Heart left ventricle (tissue), 16 donors: ENCODE data around the gene HBG2. TPM values are rescaled to one million over a fixed set of nuclear protein-coding genes. Genes with fewer than 3 reads are reported as not detected.
"Not testable (repeated sequence)": the region's sequence is repeated elsewhere in the genome, so short reads cannot be mapped to it uniquely, and the experiment has no call there.

Experiments used
- ATAC-seq, 4 donors: fragments of 200-7000 bp; cut with Tn5 transposase; one replicate each; pipeline ENCODE4 v1.9.1; 2020 to 2022; ENCODE audit warnings: moderate library complexity in 4 of 4, mild to moderate bottlenecking in 3 of 4, moderate number of reproducible peaks in 1 of 4
- DNase-seq, 5 donors: peaks; one replicate each; pipeline ENCODE4 v3.0.0-alpha.2; 2020
- H3K27ac ChIP-seq, 12 donors: fragments of 200-600 bp; sonication (generic) in 4 of 12; one replicate each; pipeline versions ENCODE4 v1.5.0 to v1.8.0; 2016 to 2022; ENCODE audit warnings: mild to moderate bottlenecking in 2 of 12
- H3K27me3 ChIP-seq, 9 donors: fragments of 200-600 bp; sonication (generic) in 2 of 9; one replicate each; pipeline versions ENCODE4 v1.5.1 to v1.8.0; 2016 to 2022; ENCODE audit warnings: mild to moderate bottlenecking in 3 of 9
- H3K36me3 ChIP-seq, 9 donors: fragments of 200-600 bp; sonication (generic) in 2 of 9; one replicate each; pipeline versions ENCODE4 v1.5.0 to v1.8.0; 2018 to 2022; ENCODE audit warnings: mild to moderate bottlenecking in 2 of 9
- H3K4me1 ChIP-seq, 12 donors: fragments of 200-600 bp; sonication (generic) in 4 of 12; one replicate each; pipeline versions ENCODE4 v1.5.0 to v1.8.0; 2016 to 2022; ENCODE audit warnings: mild to moderate bottlenecking in 3 of 12
- H3K4me3 ChIP-seq, 12 donors: fragments of 200-600 bp; sonication (generic) in 4 of 12; one replicate each; pipeline versions ENCODE4 v1.5.0 to v1.8.0; 2017 to 2022; ENCODE audit warnings: mild to moderate bottlenecking in 9 of 12, moderate library complexity in 4 of 12
- H3K9me3 ChIP-seq, 12 donors: fragments of 200-600 bp; sonication (generic) in 4 of 12; one replicate each; pipeline versions ENCODE4 v1.5.0 to v1.8.0; 2016 to 2022; ENCODE audit warnings: mild to moderate bottlenecking in 1 of 12
- CTCF ChIP-seq, 12 donors: fragments of 200-600 bp; sonication (generic) in 4 of 12; IDR thresholded peaks; one replicate each; pipeline versions ENCODE4 v1.5.0 to v1.8.0; 2018 to 2022; ENCODE audit warnings: antibody characterized with exemption in 12 of 12, mild to moderate bottlenecking in 5 of 12
- POLR2A ChIP-seq, 2 donors: fragments of 450-650 bp; IDR thresholded peaks; one replicate each; pipeline ENCODE4 v1.6.1; 2017; ENCODE audit warnings: antibody characterized with exemption in 2 of 2, mild to moderate bottlenecking in 2 of 2, moderate library complexity in 2 of 2
- WGBS, 4 donors: extraction: QIAGEN DNeasy Blood & Tissue Kit in 2 of 4; methylation state at CpG; one replicate each; pipeline versions ENCODE4 v1.1.5 to v1.1.7; 2013 to 2018; 5-methylcytosine and 5-hydroxymethylcytosine counted together
- intact Hi-C, 10 donors: fragments of 100-400 bp; cut with DNase I; formaldehyde crosslinking; loops; one replicate each; pipeline versions ENCODE4 v1.11.1 to v1.14.2; 2022
- polyA plus RNA-seq, 2 donors: library from polyadenylated mRNA; stranded (reverse); fragments of 200-250 nt; gene quantifications; one replicate each; pipeline ENCODE4 v1.2.3, GENCODE V29; 2013
- total RNA-seq, 9 donors: library from RNA; depleted of rRNA in 2 of 9; stranded (reverse); fragments of >200 nt in 2 of 9; fragmentation: NEBNext Ultra II Directional in 3 of 9; extraction: Animal tissue kit (Norgen Biotek cat#: 25700) in 3 of 9; gene quantifications; one replicate each; pipeline versions ENCODE4 v1.1.0 to v1.2.4, GENCODE V29; 2016 to 2023
- donor health status: ischemic (EF 13 %, LVEDD 7.1; RV severe dilation, severe dysfunction).
- donor health status: healthy with polysubstance abuse.
- donor health status: DM: no; HTN: yes; CAD: no.
- donor health status: DM: no; HTN: no; CAD: no.
- donor health status: ischemic (EF 25% LVEDD 6.9; RV normal size, moderate dysfunction).
- donor health status: ischemic (EF 25% LVEDD 5.7; RV mildly dilated, moderate dysfunction).
- donor health status: healthy.
- donor health status: DM: yes; HTN: yes; CAD: no.
- donor health status: ischemic (EF 35%, LVEDD 5.7; RV mildly dilated, moderate dysfunction).
- donor health status: nonischemic (EF 11% LVEDD 7.7; RV severe dilation, severe dysfunction).
- donor health status: DM: yes; HTN: yes; CAD: no.
- donor health status: PGD.
- donor health status: ischemic (EF 29% LVEDD 5.4; RV normal size, mild dysfunction).
- donor health status: nonischemic (EF 23%, LVEDD 6.1; RV moderate dilation, normal function).

HBG2 gene
- total and polyA plus RNA-seq, 11 donors = 0.72 to 2.0 (median 1.9) TPM; not detected in 8

GRCh38 chr11:5252192-5252918 is 2.2 kb downstream of the HBG2 start:
- 67 to 73% (median 71%) methylated on average over 9 of the region's 9 CpGs for WGBS, 4 donors
- no peak overlapping the region for H3K27ac ChIP-seq
- H3K4me1 ChIP-seq = no peaks in the 10 kb centered on the region
- no peak overlapping the region for H3K4me3 ChIP-seq
- no peaks in the 10 kb centered on the region for H3K36me3 ChIP-seq
- ATAC-seq (no peak), DNase-seq (no peak)
- intact Hi-C loops = no loop called here
- no peak for TF ChIP-seq POLR2A (IDR thresholded peaks at IDR 0.05)
- H3K27me3 ChIP-seq = no peaks in the 10 kb centered on the region
- H3K9me3 ChIP-seq = no peaks in the 10 kb centered on the region

- TF ChIP-seq POLR2A (IDR thresholded peaks at IDR 0.05) (no peak), CTCF (IDR thresholded peaks at IDR 0.05) (no peak)
- H3K9me3 ChIP-seq = no peaks in the 10 kb centered on the region
- no peaks in the 10 kb centered on the region for H3K36me3 ChIP-seq
- no peak overlapping the region for H3K4me3 ChIP-seq
- 25 to 74% (median 59%) methylated on average over 2 of the region's 2 CpGs for WGBS, 4 donors
- no peak for DNase-seq
- H3K27me3 ChIP-seq = no peaks in the 10 kb centered on the region
- no peak for ATAC-seq
- H3K27ac ChIP-seq = no peak overlapping the region
- intact Hi-C loops = no loop called here
- H3K4me1 ChIP-seq = no peaks in the 10 kb centered on the region
Observed at GRCh38 chr11:5251746-5252145, 2.8 kb downstream of the HBG2 start.

- H3K9me3 ChIP-seq = no peaks in the 10 kb centered on the region
- ATAC-seq (no peak), DNase-seq (no peak)
- intact Hi-C loops = no loop called here
- no peak for TF ChIP-seq CTCF (IDR thresholded peaks at IDR 0.05)
- no peak for TF ChIP-seq POLR2A (IDR thresholded peaks at IDR 0.05)
- 82 to 88% (median 85%) methylated on average over 4 of the region's 4 CpGs for WGBS, 4 donors
- no peak overlapping the region for H3K27ac ChIP-seq
- H3K4me1 ChIP-seq = no peaks in the 10 kb centered on the region
- H3K36me3 ChIP-seq = no peaks in the 10 kb centered on the region
- H3K27me3 ChIP-seq = no peaks in the 10 kb centered on the region
- no peak overlapping the region for H3K4me3 ChIP-seq
Observed at GRCh38 chr11:5250543-5251204, 3.9 kb downstream of the HBG2 start.

- H3K4me1 ChIP-seq, H3K4me3 ChIP-seq, H3K36me3 ChIP-seq, H3K27ac ChIP-seq, H3K9me3 ChIP-seq, H3K27me3 ChIP-seq, DNase-seq, intact Hi-C loops, ATAC-seq: not testable (repeated sequence)
- 61 to 67% (median 63%) methylated on average over 3 to 4 of the region's 9 CpGs for WGBS, 4 donors
Observed at GRCh38 chr11:5249807-5250396, 4.7 kb downstream of the HBG2 start, which contains the start of gene HBG1. Gene HBG1, minus strand, starts transcription at chr11:5249857. Its CDS starts 53 bp downstream, at chr11:5249804.

GRCh38 chr11:5248498-5248897 is 6.1 kb downstream of the HBG2 start:
- ATAC-seq, H3K4me1 ChIP-seq, H3K36me3 ChIP-seq, H3K4me3 ChIP-seq, H3K27me3 ChIP-seq, H3K27ac ChIP-seq, DNase-seq, intact Hi-C loops, H3K9me3 ChIP-seq: not testable (repeated sequence)
- 24 to 87% (median 76%) methylated on average over 7 of the region's 7 CpGs for WGBS, 4 donors
